CD4-positive, alpha-beta T cell (primary cell): ENCODE results near the gene SNAP23. TPM values are rescaled to one million over a fixed set of nuclear protein-coding genes. Genes with fewer than 3 reads are reported as not detected.

Experiments
- ATAC-seq: fragments of 200-7000 bp; cut with Tn5 transposase; one replicate; pipeline ENCODE4 v1.10.0; 2022; ENCODE audit warnings: mild to moderate bottlenecking; ENCODE audit not compliant: poor library complexity
- CTCF ChIA-PET: fragments of 350-600 bp; sonication (Branson Sonifier 250); formaldehyde crosslinking; loops from one replicate; lab custom pipeline; 2021; ENCODE audit warnings: antibody characterized with exemption, inconsistent platforms; lab: Charles Lee
- POLR2A ChIA-PET: fragments of 350-600 bp; sonication (Branson Sonifier 250); formaldehyde crosslinking; loops from one replicate; lab custom pipeline; 2021; ENCODE audit warnings: antibody characterized with exemption, inconsistent platforms; lab: Charles Lee
- DNase-seq, 14 experiments: peaks; one replicate each; pipeline ENCODE4 v3.0.0-alpha.2; 2013 to 2020; ENCODE audit warnings: mixed read lengths in 2 of 14
- H3K27ac ChIP-seq, 2 donors: one replicate each; pipeline versions ENCODE4 v1.5.1 to v1.7.0; 2013; ENCODE audit warnings: low read length in 2 of 2, low read depth in 1 of 2, mild to moderate bottlenecking in 1 of 2
- H3K27me3 ChIP-seq, 2 experiments: 1 replicate in 1 of 2; 2 replicates in 1 of 2; pipeline versions ENCODE4 v1.6.1 to v1.7.0; 2013; ENCODE audit warnings: low read length in 2 of 2, control low read depth in 1 of 2, mild to moderate bottlenecking in 1 of 2, moderate library complexity in 1 of 2; ENCODE audit not compliant: insufficient read depth in 2 of 2, control insufficient read depth in 1 of 2
- H3K36me3 ChIP-seq: one replicate; pipeline ENCODE4 v1.6.1; 2013; ENCODE audit warnings: low read length, control low read depth; ENCODE audit not compliant: insufficient read depth
- H3K4me1 ChIP-seq: one replicate; pipeline ENCODE4 v1.6.1; 2013; ENCODE audit warnings: low read length, control low read depth; ENCODE audit not compliant: insufficient read depth
- H3K4me3 ChIP-seq: one replicate; pipeline ENCODE4 v1.5.1; 2013; ENCODE audit warnings: mild to moderate bottlenecking, low read length, moderate library complexity
- H3K9me3 ChIP-seq, 2 experiments: 1 replicate in 1 of 2; 2 replicates in 1 of 2; pipeline versions ENCODE4 v1.6.1 to v1.7.0; 2013; ENCODE audit warnings: low read length in 2 of 2, mild to moderate bottlenecking in 2 of 2, control low read depth in 1 of 2, moderate library complexity in 1 of 2; ENCODE audit not compliant: control insufficient read depth in 1 of 2, insufficient read depth in 1 of 2
- H3K27ac Mint-ChIP-seq: one replicate; pipeline ENCODE4 v1.8.0; 2020; ENCODE audit warnings: mixed read lengths
- H3K27me3 Mint-ChIP-seq: one replicate; pipeline ENCODE4 v1.8.0; 2021; ENCODE audit warnings: mixed read lengths
- H3K36me3 Mint-ChIP-seq: one replicate; pipeline ENCODE4 v1.8.0; 2021; ENCODE audit warnings: low read depth, mixed read lengths
- H3K4me1 Mint-ChIP-seq: one replicate; pipeline ENCODE4 v1.8.0; 2021; ENCODE audit warnings: low read depth, mixed read lengths
- H3K4me3 Mint-ChIP-seq: one replicate; pipeline ENCODE4 v1.8.0; 2020; ENCODE audit warnings: mild to moderate bottlenecking, mixed read lengths
- H3K9me3 Mint-ChIP-seq: one replicate; pipeline ENCODE4 v1.8.0; 2020; ENCODE audit warnings: mixed read lengths
- intact Hi-C, 2 experiments: fragments of 100-400 bp; cut with DNase I in 1 of 2; cut with micrococcal nuclease in 1 of 2; formaldehyde crosslinking; loops; one replicate each; pipeline versions ENCODE4 v1.15.1 to v1.9.0; 2023 to 2025; cut with DNase I, micrococcal nuclease
- total RNA-seq, 174 experiments: library from RNA in 2 of 174; stranded (reverse) in 2 of 174; gene quantifications; one replicate each; pipeline ENCODE4 v1.2.3 and lab custom pipeline; 2021 to 2026
- TF ChIP-seq, protein P1 (sequence below): fragments of 200-600 bp; IDR thresholded peaks from one replicate; pipeline ENCODE4 v1.8.0; 2022; ENCODE audit warnings: antibody characterized with exemption, mild to moderate bottlenecking

SNAP23 gene
- total RNA-seq, 2 experiments from 2014 or later, result 37.4 to 40.1 TPM

DNA sequence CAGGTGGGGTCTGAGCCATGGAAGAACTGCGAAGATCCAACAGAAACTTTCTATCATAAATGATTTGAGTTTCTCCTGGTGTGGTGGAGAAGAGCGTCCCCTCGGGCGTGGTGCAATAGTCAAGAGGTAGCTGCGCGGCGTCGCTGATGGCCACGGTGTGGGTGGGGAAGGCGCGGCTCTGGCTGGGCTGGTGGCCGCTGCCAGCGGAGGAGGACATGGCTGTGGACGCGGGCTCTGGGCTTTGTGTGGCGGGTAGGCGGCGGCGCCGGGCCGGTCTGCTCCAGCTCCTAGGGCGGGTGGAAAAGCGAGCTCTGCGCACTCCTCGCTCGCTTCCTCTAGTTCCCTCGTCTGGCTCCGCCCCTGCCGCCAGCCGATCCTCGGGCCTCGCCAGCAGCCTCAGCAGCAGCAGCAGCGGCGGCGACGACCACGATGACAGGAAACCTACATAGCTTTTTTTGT lies 85.9 kb downstream of the SNAP23 start:
- intact Hi-C loops, result no loop called here
- peak overlapping the region; percentile 62 for H3K4me3 ChIP-seq

More for the DNA sequence above, 85.9 kb downstream of the SNAP23 start:
- POLR2A ChIA-PET, result interaction anchor here (0.6 to 3.9 kb wide), 11 partner anchors 13 to 1175 kb away, joined by 3 to 28 read pairs (median 4); partner anchors contain the start of genes HAUS2, LCMT2, LRRC57 and SNAP23
- peak overlapping the region; percentile 87 for H3K4me3 Mint-ChIP-seq
- H3K27ac Mint-ChIP-seq, result peak overlapping the region; percentile 86
- CTCF ChIA-PET, result interaction anchor here (1.2 kb wide), 1 partner anchor 11 kb away, joined by 3 read pairs; no protein-coding TSS in a partner anchor
- peak overlapping the region; percentile 47 to 67 for H3K27ac ChIP-seq
- H3K9me3 Mint-ChIP-seq, result no peaks in the 10 kb centered on the region
- TF ChIP-seq, protein P1, sequence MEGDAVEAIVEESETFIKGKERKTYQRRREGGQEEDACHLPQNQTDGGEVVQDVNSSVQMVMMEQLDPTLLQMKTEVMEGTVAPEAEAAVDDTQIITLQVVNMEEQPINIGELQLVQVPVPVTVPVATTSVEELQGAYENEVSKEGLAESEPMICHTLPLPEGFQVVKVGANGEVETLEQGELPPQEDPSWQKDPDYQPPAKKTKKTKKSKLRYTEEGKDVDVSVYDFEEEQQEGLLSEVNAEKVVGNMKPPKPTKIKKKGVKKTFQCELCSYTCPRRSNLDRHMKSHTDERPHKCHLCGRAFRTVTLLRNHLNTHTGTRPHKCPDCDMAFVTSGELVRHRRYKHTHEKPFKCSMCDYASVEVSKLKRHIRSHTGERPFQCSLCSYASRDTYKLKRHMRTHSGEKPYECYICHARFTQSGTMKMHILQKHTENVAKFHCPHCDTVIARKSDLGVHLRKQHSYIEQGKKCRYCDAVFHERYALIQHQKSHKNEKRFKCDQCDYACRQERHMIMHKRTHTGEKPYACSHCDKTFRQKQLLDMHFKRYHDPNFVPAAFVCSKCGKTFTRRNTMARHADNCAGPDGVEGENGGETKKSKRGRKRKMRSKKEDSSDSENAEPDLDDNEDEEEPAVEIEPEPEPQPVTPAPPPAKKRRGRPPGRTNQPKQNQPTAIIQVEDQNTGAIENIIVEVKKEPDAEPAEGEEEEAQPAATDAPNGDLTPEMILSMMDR, result no peak
- H3K36me3 ChIP-seq, result no peaks in the 10 kb centered on the region
- no peaks in the 10 kb centered on the region for H3K27me3 ChIP-seq
- H3K36me3 Mint-ChIP-seq, result no peaks in the 10 kb centered on the region
- peaks cover 18% of the 10 kb centered on the region for H3K4me1 ChIP-seq
- H3K4me1 Mint-ChIP-seq, result peaks cover 40% of the 10 kb centered on the region
- ATAC-seq (peak; percentile 100), DNase-seq (peak; percentile 60 to 89 (median 78))
- no peaks in the 10 kb centered on the region for H3K9me3 ChIP-seq
- peaks cover 13% of the 10 kb centered on the region for H3K27me3 Mint-ChIP-seq

Other genes starting within 250 kb of the SNAP23 start
- gene GANC, start 222.4 kb upstream of the SNAP23 start, total RNA-seq, result 10 to 100 TPM; 22.3 to 23.9 TPM
- 10 to 100 TPM; 48.7 to 51.4 TPM for gene TMEM87A, start 222.2 kb upstream of the SNAP23 start, total RNA-seq
- gene CAPN3, start 136.1 kb upstream of the SNAP23 start, total RNA-seq, result 1 to 10 TPM; 8.2 to 8.7 TPM
- gene ZNF106, start 4.5 kb upstream of the SNAP23 start, total RNA-seq, result 10 to 100 TPM; 30.9 to 31.4 TPM
- gene LRRC57, start 53.2 kb downstream of the SNAP23 start, total RNA-seq, result 10 to 100 TPM; 25.8 to 29.6 TPM
- 10 to 100 TPM; 23.0 to 28.2 TPM for gene HAUS2, start 53.2 kb downstream of the SNAP23 start, total RNA-seq
- 1 to 10 TPM; 2.8 to 4.6 TPM for gene STARD9, start 80.0 kb downstream of the SNAP23 start, total RNA-seq
- 10 to 100 TPM; 23.2 to 24.7 TPM for gene CDAN1, start 241.5 kb downstream of the SNAP23 start, total RNA-seq